Hepatocyte (in vitro differentiated cells): ENCODE results near the gene EVL.

Experiments
- CTCF ChIP-seq: fragments of 200-600 bp; sonication (generic); IDR thresholded peaks from 2 replicates; pipeline ENCODE4 v1.5.1; 2016; ENCODE audit warnings: antibody characterized with exemption, mild to moderate bottlenecking; ENCODE audit not compliant: poor library complexity
- EZH2 ChIP-seq: fragments of 200-600 bp; sonication (generic); IDR thresholded peaks from 2 replicates; pipeline ENCODE4 v1.6.1; 2016; ENCODE audit warnings: antibody characterized with exemption, mild to moderate bottlenecking, borderline replicate concordance
- EZH2phosphoT487 ChIP-seq: fragments of 200-600 bp; sonication (generic); IDR thresholded peaks from one replicate; pipeline ENCODE4 v1.6.1; 2018; ENCODE audit warnings: antibody characterized with exemption, mild to moderate bottlenecking, low read depth, moderate library complexity; ENCODE audit not compliant: unreplicated experiment, severe bottlenecking

GRCh38 chr14:100066962-100067361 lies 1.7 kb downstream of the EVL start:
- TF ChIP-seq CTCF (no peak), EZH2 (no peak), EZH2phosphoT487 (no peak)
